ENCODE results near the gene PKHD1.

PKHD1 gene

GRCh38 chr6:51565472-51565871 lies 521.9 kb downstream of the PKHD1 start:
- no peak for DNase-seq (ENCODE audit: low read depth, low spot score)

All from brain pericyte (primary cell).